Activated effector memory CD4-positive, alpha-beta T cell treated with Interleukin-2 at 50 U/mL for 16 hours (primary cell): ENCODE measurements around the gene TRIM44.
"Not testable (repeated sequence)": the region's sequence is repeated elsewhere in the genome, so short reads cannot be mapped to it uniquely, and the experiment has no call there.

Experiments used
- DNase-seq: peaks from one replicate; pipeline ENCODE4 v3.0.0-alpha.2; 2020

Gene TRIM44

GRCh38 chr11:35721651-35722282, 59.2 kb downstream of the TRIM44 start:
- no peak for DNase-seq

- no peak for DNase-seq
Measured at GRCh38 chr11:35722641-35723040, 60.1 kb downstream of the TRIM44 start.

DNA sequence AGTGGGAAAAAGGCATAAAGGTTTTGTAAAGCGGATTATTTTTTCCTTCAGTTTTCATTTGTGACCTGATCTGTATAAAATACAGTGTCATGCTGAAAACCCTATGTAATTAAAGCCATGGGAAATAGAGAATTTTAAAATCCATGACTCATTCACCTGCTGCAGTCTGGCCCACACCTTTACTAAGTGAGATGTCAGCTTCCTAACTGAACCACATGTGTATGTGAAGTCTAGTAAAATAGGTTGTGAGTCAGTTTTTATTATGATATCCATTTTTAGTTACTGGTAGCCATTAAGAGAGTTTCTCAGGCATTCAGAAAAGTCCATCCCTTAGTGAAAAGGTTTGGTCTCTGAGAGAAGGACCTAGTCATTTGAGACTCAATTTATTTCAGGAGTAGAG, 60.9 kb downstream of the TRIM44 start:
- DNase-seq = no peak

DNA sequence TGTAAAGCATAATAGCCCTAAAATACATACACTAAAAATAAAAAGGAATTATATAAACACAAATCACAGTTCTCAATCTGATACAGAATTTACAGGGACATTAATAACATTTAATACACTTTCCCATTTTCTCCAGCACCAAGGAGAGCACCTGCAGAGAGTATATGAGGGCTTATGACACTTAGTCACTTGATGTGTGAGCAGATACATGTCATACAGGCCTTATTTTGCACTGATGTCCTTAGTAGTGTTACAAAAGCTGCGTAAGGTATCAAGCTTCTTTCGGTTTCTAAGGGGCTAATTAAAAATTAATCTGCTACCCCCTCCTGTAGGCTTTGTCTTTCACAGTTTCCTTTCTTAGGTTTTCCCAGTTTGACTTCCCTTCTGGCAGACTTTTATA, 61.3 kb downstream of the TRIM44 start:
- no peak for DNase-seq

- no peak for DNase-seq
Measured at GRCh38 chr11:35725885-35726284, 63.3 kb downstream of the TRIM44 start.

DNA sequence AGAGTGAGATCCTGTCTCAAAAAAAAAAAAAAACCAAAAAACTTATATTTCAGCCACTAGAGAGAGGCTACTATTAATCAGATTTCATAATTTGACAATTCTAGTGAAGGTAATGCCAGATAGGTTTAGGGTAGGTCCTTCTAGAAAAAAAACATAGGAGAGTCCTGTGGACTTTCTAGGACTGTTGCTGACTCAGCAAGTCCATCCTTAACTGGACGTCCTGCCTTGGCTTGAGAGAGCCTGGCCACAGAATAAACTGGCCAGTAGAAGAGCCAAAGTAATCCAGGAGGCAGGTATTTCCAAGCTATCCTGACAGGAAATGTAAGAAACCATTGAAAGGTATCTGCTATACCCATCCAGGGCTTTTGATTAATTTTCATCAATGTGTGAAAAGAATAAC, 64.6 kb downstream of the TRIM44 start:
- DNase-seq = no peak

- DNase-seq = no peak
Measured at GRCh38 chr11:35730254-35730653, 67.7 kb downstream of the TRIM44 start.

DNA sequence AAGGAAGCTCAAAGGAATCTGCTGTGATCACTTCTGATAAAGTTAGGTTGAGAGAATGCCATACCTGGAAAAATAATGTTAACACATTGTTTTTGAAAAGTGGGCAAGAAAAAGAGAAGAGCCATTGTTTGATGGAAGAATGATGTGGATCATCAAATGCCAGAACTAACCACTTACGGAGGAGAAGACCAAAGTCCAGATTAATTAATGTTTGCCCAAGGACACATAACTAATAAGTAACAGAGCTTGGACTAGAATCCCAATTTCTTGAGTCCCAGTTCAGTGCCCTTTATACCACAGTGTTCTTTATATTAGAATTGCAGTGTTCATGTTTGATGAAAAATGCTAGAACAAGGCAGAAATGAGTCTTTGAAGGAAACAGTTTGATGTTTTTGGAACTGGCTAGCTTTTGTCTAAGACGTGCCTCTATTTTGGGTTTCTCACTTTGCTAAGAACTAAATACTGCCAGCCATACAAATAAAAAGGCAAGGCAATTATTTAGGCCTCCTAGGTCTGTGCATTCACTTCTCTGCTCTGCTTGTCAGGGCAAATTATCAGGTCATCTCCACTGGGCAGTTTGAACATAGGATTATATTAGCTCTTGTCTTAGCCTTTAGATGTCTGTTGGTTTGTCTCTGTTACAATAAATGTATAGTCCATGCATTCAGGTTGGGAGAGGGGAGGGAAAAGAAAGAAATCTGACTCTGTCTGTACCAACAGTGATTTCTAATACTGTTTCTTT, 72.3 kb downstream of the TRIM44 start:
- DNase-seq = no peak

DNA sequence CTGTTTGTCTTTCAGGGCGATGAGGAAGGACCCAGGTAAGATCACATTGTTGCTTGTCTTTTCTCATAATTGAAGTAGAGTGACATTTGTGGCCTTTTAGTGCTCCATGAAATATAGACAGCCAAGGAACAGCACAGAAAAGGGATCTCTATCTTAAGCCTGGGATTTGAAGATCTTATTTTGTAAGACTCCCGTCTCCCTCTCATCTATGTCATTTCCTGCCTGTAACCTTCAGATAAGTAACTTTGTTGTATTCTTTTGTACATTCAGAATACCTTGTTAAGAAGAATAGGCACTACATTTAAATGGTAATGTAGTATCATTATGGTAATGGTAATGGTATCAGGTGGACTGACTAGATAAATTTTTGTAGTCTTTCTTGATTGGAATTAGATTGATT, 72.8 kb downstream of the TRIM44 start:
- no peak for DNase-seq

- DNase-seq = no peak
Measured at GRCh38 chr11:35735903-35736302, 73.3 kb downstream of the TRIM44 start.

DNA sequence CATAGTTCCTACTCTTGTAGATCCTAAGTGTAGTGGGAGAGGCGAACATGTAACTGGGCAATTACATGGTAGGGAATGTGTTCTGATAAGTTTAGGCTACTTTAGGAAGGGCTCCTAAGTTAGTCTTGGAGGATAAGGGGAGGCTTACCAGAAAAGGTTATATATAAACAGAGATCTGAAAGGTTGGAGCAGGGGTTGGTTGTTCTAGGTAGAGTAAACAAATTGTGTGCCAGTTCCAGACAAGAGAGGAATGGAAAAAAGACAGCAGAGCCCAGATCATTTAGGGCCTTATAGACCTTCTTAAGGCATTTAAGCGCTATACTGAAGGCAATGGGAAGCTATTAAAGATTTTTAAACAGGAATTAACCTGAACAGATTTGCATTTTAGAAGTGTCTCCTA, 74.4 kb downstream of the TRIM44 start:
- no peak for DNase-seq

- DNase-seq = no peak
Measured at GRCh38 chr11:35740061-35740799, 77.7 kb downstream of the TRIM44 start.

DNA sequence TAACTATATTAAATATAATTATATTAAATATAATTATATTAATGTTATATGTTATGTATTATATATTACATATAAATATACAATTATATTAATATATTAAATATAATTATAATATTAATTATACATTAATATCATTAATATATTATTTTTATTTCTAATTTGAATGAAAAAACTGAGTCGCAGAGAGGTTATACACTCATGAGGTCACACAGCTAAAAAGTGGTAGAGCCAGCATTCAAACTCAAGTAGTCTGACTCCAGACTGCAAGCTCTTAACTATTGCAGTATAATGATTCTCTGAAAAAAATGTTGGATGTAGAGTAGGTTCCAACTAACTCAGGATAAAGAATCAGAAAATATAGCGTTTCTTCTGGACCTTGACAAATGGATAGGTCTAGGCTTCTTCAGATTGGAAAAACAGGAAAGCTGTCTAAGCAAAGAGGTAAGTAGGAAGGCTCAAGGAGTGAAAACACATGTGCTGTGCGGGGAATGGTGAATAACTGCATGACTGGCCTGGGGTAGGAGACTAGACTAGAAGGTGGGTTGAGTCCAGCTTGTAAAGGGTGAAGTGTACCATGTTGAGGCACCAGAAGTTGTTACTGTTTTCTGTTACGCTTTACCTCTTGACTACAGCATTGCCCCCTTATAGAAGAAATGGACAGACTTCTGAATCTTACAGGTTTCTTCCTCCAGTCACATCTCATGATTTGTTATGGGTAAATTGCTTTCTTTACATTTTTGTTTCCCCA, 80.3 kb downstream of the TRIM44 start:
- no peak for DNase-seq

GRCh38 chr11:35746356-35747153, 84.0 kb downstream of the TRIM44 start:
- no peak for DNase-seq

GRCh38 chr11:35747668-35748067, 85.1 kb downstream of the TRIM44 start:
- DNase-seq = no peak

- DNase-seq = no peak
Measured at GRCh38 chr11:35748644-35749043, 86.1 kb downstream of the TRIM44 start.

GRCh38 chr11:35750315-35750714, 87.7 kb downstream of the TRIM44 start:
- no peak for DNase-seq

- DNase-seq = no peak
Measured at GRCh38 chr11:35750981-35751663, 88.5 kb downstream of the TRIM44 start.

DNA sequence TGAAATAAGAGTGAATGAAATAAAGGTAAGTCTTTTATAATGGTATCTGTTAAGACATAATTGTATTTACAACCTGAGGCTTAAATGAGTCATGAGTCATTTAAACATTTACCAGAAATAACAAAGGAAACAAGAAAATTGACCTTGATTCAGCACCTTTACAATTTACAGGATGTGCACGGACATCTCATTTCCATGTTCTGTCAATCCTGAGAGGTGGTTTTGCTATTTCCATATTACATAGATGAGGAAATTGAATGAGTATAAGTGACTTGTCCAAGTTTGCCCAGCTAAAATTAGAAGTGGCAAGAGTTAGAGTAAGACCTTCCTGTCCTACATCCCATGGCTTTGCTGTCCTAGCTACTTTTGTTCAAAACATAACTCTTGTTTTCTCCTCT, 89.1 kb downstream of the TRIM44 start:
- DNase-seq = no peak

DNA sequence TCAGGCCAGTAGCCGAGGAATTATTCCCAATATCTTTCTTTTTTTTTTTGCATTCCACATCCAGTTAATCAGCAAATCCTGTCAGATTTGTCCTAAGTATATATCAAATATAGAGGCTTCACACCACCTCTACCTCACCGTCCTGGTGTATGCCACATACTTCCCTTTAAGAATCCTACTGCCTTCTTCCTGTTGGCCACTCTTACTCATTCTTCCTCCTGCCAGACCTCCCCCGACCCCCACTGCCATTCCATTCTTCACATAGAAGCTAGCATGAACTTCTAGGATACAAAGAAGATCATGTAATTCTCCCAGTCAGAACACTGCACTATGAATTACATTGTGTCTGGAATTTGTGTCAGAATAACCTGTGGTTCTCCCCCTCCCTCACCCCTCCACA, 89.5 kb downstream of the TRIM44 start:
- DNase-seq = no peak

DNA sequence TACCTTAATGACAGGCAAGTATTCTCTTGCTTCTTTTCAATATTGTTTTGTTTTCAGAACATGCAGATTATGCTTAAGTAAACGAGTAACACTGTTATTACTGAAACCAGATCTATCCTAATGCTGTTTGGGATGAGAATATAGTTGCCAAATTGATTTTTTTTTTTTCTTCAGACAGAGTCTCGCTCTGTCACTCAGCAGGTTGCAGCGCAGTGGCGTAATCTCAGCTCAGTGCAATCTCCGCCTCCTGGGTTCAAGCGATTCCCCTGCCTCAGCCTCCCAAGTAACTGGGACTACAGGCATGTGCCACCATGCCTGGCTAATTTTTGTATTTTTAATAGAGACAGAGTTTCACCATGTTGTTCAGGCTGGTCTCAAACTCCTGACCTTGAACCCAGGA, 91.0 kb downstream of the TRIM44 start:
- not testable (repeated sequence) for DNase-seq

GRCh38 chr11:35759951-35760350, 97.4 kb downstream of the TRIM44 start:
- DNase-seq = not testable (repeated sequence)
